Measurements from ENCODE around the gene DRC1. TPM values are rescaled to one million over a fixed set of nuclear protein-coding genes. Genes with fewer than 3 reads are reported as not detected.

DRC1 gene
- total and polyA plus RNA-seq, 2 of the 13 experiments (the other 11 are each of a cell fraction or from before 2014, with no cell fraction given), result 0.07 TPM; not detected in 1

- Histone ChIP-seq H3K9ac (ENCODE audit: insufficient read depth, low read depth, low read length) (no peak overlapping the region), H3K27ac (ENCODE audit: extremely low read length, insufficient read depth, low read length) (no peak overlapping the region), H3K4me1 (ENCODE audit: insufficient read depth, low read length) (peaks cover 13% of the 10 kb centered on the region), H4K20me1 (ENCODE audit: insufficient read depth, low read length) (no peaks in the 10 kb centered on the region), H3K79me2 (ENCODE audit: insufficient read depth, low read length) (no peaks in the 10 kb centered on the region), H3K4me2 (ENCODE audit: low read depth, low read length) (peak overlapping the region; percentile 10), H2AFZ (ENCODE audit: low read length) (no peak overlapping the region), H3K36me3 (replicated peaks in 1 of 2; ENCODE audit: control insufficient read depth in 1 of 2, insufficient read depth in 2 of 2, low read length in 2 of 2) (no peaks in the 10 kb centered on the region), H3K27me3 (ENCODE audit: control insufficient read depth in 1 of 2, insufficient read depth in 2 of 2, low read length in 2 of 2) (peaks cover 0 to 2% of the 10 kb centered on the region in 2 experiments; a peak in 2 of 5 replicates), H3K9me3 (ENCODE audit: low read length) (no peaks in the 10 kb centered on the region), H3K4me3 (replicated peaks in 1 of 3; ENCODE audit: insufficient read depth in 1 of 3, low read depth in 2 of 3, low read length in 3 of 3) (no peak overlapping the region)
- ChIA-PET CTCF (ENCODE audit: low intra/inter-chr PET ratio, low total read pairs) (no interaction called here), POLR2A (no interaction called here)
- no peak for FAIRE-seq
- no TSS peak for BruUV-seq (replicated peaks)
- in situ Hi-C loops (cut with HindIII; ENCODE audit: extremely low pct_ligation_motif_present, low pct_unique_long_range_greater_than_20kb) (no loop called here), intact Hi-C loops (cut with micrococcal nuclease; ENCODE audit: unreplicated experiment) (no loop called here)
- DNase-seq (ENCODE audit: low spot score), result no peak
- WGBS (ENCODE audit: low lambda C conversion rate), result 15% methylated on average over 8 of the region's 8 CpGs
- peak; percentile 75 for ATAC-seq
- no peak for TF ChIP-seq ZBTB39 (CRISPR knock-in tag; IDR thresholded peaks at IDR 0.05)
- TF ChIP-seq NFE2L1 (CRISPR knock-in tag; IDR thresholded peaks at IDR 0.05; ENCODE audit: borderline replicate concordance), result no peak
- TF ChIP-seq MAFF (IDR thresholded peaks at IDR 0.05; ENCODE audit: low read depth, low read length), result no peak
- TF ChIP-seq PAXIP1 (CRISPR knock-in tag; conservative IDR thresholded peaks at IDR 0.05), result no peak
- TF ChIP-seq NR2F2 (IDR thresholded peaks at IDR 0.05; ENCODE audit: borderline replicate concordance, low read depth), result no peak
- TF ChIP-seq TIGD3 (CRISPR knock-in tag; IDR thresholded peaks at IDR 0.05; ENCODE audit: borderline replicate concordance), result no peak
- TF ChIP-seq STAT5B (CRISPR knock-in tag; IDR thresholded peaks at IDR 0.05), result no peak
- TF ChIP-seq CTCF (CRISPR knock-in tag; IDR thresholded peaks at IDR 0.05), result 0 out of 2 replicates have a peak, but pooled peaks have one; percentile 5
- no peak for TF ChIP-seq USF2 (IDR thresholded peaks at IDR 0.05; ENCODE audit: low read depth, low read length)
- TF ChIP-seq USF2 (CRISPR knock-in tag; IDR thresholded peaks at IDR 0.05; ENCODE audit: borderline replicate concordance), result no peak
- TF ChIP-seq MTERF4 (CRISPR knock-in tag; IDR thresholded peaks at IDR 0.05), result no peak
- TF ChIP-seq NFYB (CRISPR knock-in tag; IDR thresholded peaks at IDR 0.05), result no peak
Measured at GRCh38 chr2:26438526-26438925, 36.8 kb downstream of the DRC1 start.
